ENCODE data around the gene MTHFD1L. TPM values are rescaled to one million over a fixed set of nuclear protein-coding genes. Genes with fewer than 3 reads are reported as not detected.

MTHFD1L gene
- total RNA-seq, 4 donors from 2014 or later, result 4.7 to 45.9 (median 24.0) TPM

GRCh38 chr6:150959166-150959565, 93.7 kb downstream of the MTHFD1L start:
- TF ChIP-seq, protein P1, sequence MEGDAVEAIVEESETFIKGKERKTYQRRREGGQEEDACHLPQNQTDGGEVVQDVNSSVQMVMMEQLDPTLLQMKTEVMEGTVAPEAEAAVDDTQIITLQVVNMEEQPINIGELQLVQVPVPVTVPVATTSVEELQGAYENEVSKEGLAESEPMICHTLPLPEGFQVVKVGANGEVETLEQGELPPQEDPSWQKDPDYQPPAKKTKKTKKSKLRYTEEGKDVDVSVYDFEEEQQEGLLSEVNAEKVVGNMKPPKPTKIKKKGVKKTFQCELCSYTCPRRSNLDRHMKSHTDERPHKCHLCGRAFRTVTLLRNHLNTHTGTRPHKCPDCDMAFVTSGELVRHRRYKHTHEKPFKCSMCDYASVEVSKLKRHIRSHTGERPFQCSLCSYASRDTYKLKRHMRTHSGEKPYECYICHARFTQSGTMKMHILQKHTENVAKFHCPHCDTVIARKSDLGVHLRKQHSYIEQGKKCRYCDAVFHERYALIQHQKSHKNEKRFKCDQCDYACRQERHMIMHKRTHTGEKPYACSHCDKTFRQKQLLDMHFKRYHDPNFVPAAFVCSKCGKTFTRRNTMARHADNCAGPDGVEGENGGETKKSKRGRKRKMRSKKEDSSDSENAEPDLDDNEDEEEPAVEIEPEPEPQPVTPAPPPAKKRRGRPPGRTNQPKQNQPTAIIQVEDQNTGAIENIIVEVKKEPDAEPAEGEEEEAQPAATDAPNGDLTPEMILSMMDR (IDR thresholded peaks at IDR 0.05), result no peak
- no peak for ATAC-seq (ENCODE audit: low FRiP score)
- no peak for DNase-seq (ENCODE audit: low spot score)

- no peak for ATAC-seq (ENCODE audit: low FRiP score)
- DNase-seq (ENCODE audit: low spot score), result no peak
Measured at GRCh38 chr6:150962436-150962835, 96.9 kb downstream of the MTHFD1L start.

DNA sequence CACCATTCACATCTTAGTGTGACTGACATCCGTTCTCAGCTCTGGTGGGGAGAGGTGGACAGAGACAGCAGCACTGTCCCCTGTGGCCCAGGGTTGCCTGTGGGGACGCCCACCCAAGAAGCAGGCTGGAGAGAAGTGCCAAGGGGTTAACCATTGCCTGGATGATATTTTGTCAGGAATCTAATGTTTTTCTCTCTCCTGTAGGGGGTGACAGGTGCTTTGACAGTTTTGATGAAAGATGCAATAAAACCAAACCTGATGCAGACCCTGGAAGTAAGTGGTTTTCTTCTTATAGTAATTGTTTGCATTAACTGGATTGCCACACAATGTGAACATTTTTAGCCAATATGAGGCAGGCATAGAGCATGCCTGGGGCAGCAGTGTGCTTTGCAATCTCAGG, 99.3 kb downstream of the MTHFD1L start:
- DNase-seq (ENCODE audit: low spot score) (no peak), ATAC-seq (ENCODE audit: low FRiP score) (no peak)
- TF ChIP-seq, protein P1 (IDR thresholded peaks at IDR 0.05), result no peak

More at GRCh38 chr6:150962436-150962835, 96.9 kb downstream of the MTHFD1L start:
- TF ChIP-seq, protein P1 (IDR thresholded peaks at IDR 0.05), result no peak

DNA sequence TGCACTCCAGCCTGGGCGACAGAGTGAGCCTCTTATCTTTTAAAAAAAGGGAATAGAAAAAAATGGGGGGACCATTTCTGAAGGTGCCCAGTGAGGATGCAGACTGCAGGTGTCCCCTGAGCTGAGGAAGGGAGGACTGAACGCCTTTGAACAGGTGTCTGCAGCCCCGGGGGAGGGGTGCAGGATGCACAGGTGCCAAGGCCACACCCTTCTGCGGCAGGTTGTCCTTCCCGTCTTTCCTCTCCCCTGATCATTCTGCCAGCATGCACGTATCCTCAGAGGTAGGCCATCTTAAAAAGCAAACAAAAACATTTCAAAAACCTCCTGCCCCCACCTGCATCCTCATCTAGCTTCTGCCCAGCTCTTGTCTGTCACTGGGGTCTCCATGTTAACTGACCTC, 101.3 kb downstream of the MTHFD1L start:
- no peak for ATAC-seq (ENCODE audit: low FRiP score)
- TF ChIP-seq, protein P1 (IDR thresholded peaks at IDR 0.05), result no peak
- DNase-seq (ENCODE audit: low spot score), result no peak

- TF ChIP-seq, protein P1 (IDR thresholded peaks at IDR 0.05), result no peak
- DNase-seq (ENCODE audit: low spot score) (no peak), ATAC-seq (ENCODE audit: low FRiP score) (no peak)
Measured at GRCh38 chr6:150967381-150967780, 101.9 kb downstream of the MTHFD1L start.

DNA sequence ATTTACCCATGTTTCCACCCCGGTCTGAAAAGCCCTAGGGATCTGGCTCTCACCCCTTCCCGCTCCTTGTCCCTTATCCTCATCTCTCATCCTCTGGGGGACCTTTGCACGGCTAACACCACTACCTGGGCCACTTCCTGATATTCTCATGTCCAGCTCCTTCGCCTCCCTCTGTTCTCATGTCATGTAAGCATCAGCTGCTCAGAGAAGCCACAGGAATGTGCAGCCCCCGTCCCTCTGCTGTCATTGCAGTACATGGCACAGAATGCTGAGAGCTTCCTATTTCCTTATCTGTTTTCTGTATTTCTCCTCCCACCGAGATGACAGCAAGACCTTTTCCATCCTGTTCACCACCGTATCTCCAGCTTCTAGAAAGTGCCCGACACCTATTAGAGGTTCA, 102.4 kb downstream of the MTHFD1L start:
- ATAC-seq (ENCODE audit: low FRiP score), result no peak
- DNase-seq (ENCODE audit: low spot score), result no peak
- TF ChIP-seq, protein P1 (IDR thresholded peaks at IDR 0.05), result no peak

GRCh38 chr6:150969901-150970300, 104.4 kb downstream of the MTHFD1L start:
- TF ChIP-seq, protein P1 (IDR thresholded peaks at IDR 0.05), result no peak
- DNase-seq (ENCODE audit: low spot score) (no peak), ATAC-seq (ENCODE audit: low FRiP score) (no peak)
